T follicular helper cell (primary cell): ENCODE results near the gene ATP5F1A.

Source experiments
- DNase-seq: peaks from one replicate; pipeline ENCODE4 v3.0.0-alpha.2; 2020; ENCODE audit warnings: low read depth

ATP5F1A gene

DNA sequence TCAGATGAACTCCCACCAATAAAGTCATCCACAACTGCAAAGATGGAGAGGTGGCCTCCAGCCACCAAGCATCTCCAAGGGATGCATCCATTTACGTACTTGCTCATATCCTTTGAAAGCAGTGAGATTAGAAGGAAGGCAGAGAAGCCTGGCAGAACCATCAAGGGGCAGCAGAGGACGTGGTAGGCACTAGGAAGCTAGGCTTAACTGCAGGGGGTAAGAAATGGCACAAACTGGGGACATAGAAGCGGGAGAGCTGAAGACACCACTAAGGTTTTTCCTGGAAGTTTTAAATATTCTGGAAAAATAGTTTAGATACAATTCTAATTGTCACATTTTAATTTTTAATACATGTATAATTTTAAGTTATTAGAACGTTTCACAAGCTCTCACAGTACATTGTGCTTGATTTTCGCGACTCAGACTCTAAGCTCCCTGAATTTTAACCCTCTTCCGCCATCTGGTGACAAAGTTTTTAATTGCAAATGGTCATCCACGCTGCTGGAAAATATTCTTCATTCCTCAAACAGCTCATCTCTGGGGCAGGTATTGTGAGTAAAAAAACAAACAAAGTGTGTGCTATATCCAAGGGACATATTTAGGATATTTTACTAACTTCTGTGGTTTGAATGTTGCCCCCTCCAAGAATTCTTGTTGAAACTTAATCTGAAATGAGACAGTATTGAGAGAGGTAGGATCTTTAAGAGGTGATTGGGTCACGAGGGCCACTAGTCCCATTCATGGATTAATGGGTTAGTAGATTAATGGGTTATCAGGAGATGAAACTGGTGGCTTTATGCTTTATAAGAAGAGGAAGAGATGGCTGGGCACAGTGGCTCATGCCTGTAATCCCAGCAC lies 24.4 kb downstream of the ATP5F1A start:
- DNase-seq = peak; percentile 29

DNA sequence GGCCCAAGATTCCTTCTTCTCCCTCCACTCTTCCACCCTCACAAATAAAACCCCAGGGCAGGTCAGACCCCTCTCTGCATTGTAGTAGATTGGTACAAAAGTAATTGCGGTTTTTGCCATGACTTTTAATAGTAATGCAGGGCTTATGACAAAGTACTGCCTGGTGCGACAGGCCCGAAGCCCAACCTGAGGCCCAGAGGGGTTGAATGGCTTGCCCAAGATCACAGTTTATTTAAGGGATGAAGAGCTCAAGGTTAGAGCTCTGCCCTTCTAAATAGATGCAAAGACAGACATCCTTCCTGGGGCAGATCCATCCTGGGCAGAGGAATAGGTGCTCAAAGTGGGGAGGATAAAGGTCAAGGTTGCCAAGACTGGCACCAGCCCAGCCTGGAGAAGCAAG lies 25.1 kb downstream of the ATP5F1A start:
- DNase-seq = no peak

DNA sequence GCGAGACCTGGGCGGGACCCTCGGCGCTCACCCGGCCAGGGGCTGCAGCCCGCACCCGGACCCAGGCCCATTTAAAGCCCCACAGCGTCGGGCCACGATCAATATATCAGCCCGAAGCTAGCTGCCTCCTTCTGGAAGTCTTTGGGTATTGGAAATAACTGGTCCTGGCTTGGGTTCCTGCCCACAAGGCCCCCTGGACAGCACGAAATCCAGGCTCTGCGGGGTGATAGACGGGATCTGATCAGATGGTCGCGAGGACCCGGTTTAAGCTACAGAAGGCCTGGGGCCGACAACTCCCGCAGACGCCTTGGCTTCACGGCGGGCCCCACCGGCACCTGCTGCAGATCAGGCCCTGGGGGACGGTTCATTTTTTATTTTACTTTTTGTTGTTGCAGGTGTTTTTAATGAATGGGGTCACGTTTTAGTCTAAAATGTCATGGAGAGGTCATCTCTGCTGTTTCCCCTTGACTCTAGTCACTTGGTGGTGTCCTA lies 25.7 kb downstream of the ATP5F1A start:
- DNase-seq = no peak

DNA sequence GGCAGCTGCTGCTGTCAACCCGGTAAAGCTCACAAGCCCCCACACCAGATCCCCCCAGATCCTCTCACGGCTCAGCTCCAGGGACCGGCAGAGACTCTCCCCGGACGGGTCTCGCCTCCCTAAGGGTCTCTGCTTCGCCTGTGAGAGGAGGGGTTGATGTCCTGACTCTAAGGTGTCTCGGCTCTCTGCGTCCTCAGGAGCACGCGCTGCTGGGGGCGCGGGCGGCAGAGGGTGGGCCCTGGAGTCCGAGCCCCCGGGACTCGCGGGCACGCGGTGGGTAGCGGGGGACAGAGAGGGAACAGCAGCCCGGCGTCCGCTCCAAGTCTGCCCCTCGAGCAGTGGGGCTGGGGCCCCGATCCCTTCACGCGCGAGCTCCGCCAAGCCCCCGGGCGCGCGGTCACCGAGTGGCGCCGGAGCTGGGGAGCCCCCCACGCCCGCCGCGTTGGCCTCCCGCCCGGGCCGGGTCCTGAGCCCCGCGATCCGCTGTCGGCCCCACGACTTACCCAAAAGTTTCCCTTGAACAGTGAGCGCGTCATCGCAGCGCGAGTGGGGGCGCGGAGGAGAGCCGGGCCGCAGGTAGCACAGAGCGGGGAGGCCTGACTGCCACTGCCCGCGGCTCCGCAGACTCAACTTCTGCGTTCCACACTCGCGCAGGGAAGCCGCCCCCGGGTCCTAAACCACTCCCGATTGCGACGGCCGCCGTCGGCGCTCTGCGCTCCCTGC lies 26.3 kb downstream of the ATP5F1A start, which contains the start of gene PSTPIP2:
Gene PSTPIP2 (minus strand): TSS at position 608 of the 723 bp plus-strand sequence. CDS start 72 bp downstream, at position 536.
- peak; percentile 44 for DNase-seq

DNA sequence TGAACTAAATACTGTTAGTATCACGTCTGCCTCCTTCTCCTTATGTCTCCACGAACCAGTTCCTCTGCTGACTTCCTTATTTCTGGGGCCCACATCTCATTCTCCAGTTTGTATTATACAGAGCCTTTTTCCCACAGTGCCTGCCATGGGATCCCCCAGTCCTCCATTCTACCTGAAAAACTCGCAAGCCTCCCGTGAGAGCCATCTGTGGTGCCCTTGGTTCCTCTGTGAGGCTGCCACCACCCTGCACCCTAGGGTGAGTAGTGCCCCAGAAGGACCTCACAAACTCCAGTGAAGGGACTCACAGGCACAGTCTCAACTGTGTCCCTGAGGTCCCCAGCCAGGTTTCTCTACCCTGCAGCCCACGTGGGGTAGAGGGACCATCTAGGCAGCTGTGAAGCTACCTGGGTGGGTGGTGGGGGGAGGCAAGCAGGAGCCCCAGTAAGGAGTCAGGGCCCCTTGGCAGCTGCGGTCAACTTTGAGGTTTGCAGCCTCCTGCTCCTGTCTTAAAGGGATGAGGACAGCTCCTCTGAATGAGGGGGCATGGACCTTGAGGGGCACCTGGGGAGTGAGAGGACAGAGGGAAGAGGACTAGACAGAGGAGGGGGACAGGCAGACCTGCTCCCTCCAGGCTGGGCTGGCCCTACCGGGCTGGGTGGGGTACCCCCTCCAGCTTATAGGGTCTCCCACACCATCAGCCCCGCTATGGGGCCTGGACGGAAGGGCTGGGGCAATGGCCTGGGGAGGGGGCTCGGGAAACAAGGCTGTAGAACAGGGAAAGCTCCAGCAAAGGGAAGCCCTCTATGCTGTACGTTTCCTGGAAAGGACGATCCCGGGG lies 27.1 kb downstream of the ATP5F1A start:
- DNase-seq = no peak

DNA sequence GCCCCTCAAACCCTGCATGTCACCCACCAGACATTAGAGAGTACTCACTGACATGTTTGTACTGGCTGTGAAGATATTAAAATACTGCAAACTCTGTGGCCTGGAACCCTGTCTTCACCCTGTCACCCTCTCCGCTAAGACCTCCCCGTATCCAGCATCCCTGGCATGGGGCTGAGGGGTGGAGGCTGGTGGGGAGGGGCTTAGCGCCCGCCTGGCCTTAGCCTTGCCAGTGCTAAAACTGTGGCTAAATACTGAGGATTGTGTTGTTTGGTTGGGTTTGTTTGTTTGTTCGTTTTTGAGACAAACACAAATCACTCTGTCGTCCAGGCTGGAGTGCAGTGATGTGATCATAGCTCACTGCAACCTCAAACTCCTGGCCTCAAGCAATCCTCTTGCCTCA lies 27.9 kb downstream of the ATP5F1A start:
- DNase-seq = no peak

DNA sequence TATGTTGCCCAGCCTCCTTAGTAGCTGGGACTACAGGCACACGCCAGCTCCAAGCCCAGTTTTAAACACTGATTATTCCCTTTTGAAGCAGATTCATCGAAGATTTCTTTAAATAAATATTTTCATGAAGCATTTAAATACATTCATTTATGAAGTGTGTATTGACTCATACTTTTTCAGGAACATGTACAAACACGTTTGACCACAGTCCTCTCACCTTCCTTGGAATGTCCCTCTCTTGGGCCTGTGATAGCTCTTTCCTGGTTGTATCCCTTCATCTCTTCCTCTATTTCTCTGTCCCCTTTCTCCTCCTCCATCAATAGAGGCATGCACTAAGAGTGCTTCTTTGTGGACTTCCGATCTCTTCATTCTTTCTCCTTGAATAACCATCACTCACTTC lies 28.6 kb downstream of the ATP5F1A start:
- no peak for DNase-seq

DNA sequence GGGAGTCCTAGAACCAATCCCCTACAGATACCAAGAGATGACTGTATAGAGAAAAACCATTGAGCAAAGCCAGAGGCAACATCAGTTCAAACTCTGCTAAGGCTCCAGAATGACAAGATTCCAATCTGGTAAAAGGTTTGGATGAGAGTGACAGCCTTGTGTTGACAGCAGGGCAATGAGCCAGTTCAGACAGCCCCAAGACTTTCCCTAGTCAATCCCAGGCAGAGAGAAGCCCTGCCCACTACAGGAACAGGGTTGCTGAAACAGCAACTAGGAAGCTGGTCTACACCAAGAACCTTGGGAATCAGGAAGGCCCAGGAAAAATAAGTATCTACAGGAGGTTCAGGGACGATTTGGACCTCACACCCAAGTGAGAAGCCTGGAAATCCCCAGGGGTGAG lies 29.3 kb downstream of the ATP5F1A start:
- DNase-seq = no peak

DNA sequence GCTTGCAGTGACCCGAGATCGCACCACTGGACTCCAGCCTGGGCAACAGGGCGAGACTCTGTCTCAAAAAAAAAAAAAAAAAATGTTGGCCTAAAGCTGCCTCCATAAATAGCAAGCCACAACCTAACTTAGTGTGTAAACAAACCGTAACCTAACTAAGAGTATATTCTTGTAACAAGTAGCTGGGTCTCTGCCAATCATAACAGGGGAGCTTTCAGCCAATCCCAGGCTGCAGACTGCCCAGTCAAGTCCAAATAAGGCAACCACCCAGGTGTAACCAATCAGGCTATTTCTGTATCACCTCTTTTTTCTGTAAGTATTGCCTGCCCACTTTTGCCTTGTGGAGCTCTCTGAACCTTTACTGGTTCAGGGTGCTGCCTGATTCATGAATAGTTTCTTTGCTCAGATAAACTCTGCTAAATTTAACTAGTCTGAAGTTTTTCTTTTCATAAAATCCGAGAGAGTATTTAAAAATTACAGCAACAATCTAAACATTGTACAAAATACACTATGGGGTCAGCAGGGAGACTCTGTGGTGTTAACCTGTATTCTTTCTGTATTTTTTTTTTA lies 30.6 kb downstream of the ATP5F1A start:
- no peak for DNase-seq

DNA sequence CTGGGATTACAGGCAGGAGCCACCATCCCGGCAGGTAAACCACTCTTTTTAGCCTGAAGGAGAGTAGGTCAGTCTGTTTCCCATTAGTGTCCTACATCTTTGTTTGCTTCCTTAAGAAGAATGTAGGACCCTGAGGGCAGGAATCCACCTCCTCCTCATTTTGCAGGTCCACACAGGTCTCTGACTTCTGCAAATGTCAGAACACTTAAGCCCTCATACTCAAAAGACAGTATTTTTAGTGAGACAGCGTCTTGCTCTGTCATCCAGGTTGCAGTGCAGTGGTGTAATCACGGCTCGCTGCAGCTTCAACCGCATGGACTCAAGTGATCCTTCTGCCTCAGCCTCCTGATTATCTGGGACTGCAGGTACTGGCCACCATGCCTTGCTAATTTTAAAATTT lies 35.3 kb downstream of the ATP5F1A start:
- no peak for DNase-seq

DNA sequence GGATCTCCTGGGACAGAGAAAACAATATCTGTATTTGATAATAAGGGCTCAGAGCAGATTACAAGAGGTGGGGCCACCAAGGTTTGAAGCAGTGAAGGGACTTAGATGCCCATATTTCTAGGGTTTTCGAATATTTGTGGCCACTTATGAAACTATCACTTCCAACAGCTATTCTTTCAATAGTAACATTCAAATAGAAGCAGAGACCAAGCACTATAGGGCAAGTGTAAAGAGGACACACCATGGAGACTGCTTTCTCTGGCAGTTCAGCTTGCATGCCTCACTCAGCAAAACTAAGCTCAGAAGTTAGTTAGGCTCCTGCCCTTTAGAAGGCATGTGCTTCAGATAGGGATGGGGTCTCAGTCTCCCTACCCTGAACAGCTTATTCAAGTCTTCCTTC lies 36.3 kb downstream of the ATP5F1A start:
- no peak for DNase-seq

DNA sequence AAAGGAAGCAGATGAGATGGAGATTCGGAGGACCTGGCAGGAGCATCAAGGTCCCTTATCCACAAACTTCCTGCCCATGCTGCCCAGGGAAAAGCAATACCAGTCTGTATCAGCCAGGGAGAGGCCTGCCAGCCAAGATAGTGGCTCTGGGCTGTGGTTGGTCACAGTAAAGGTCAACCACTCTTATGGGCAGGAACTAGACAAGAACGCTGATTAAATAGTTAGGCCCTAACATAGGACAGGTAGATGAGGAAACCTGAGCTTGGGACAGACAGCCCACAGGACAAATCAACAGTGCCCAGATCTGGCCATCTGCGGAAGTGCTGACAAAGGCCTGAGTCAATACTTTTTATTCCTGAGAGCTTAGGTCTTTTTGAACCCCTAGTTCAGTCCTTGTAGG lies 36.7 kb downstream of the ATP5F1A start:
- no peak for DNase-seq

DNA sequence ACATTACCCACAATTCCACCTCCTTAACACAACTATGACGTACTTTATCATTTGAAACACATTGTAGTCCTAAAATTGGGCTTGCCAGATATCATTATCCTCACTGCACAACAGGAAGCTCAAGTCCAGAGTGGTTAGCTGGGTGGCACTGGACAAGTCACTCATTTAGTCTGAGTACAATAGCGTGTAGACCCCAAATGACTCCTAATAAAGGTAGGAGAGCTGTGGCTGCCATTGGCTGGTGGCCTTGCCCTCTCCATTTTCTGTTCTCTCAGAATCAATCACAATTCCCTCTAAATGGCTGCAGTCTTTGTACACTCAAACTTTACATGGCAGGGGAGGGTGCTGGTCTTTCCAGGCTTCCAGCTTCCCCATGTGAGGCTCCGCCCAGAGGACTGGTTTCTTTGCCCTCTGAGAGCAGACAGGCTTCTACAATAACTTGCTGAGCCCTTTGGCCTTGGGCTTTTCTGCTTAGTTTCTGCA lies 37.7 kb downstream of the ATP5F1A start:
- no peak for DNase-seq

DNA sequence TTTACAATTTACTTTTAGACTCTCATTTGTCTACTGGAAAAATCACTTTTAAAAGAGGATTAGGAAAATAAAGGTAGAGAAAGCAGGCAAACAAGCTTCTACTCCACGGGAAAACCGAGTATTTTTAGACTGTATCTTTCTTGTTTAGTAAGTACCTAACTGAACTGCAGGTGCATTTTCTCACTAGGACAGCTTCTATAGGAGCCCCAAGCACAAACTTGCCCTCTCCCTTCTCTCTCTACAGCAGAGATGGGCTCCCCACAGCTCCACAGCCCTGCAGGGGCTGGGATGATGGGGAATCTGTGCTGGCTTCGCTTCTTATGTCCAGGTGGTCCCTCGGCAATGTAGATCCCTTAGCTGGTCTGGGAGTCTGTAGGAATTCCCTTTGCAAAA lies 42.3 kb downstream of the ATP5F1A start:
- no peak for DNase-seq

DNA sequence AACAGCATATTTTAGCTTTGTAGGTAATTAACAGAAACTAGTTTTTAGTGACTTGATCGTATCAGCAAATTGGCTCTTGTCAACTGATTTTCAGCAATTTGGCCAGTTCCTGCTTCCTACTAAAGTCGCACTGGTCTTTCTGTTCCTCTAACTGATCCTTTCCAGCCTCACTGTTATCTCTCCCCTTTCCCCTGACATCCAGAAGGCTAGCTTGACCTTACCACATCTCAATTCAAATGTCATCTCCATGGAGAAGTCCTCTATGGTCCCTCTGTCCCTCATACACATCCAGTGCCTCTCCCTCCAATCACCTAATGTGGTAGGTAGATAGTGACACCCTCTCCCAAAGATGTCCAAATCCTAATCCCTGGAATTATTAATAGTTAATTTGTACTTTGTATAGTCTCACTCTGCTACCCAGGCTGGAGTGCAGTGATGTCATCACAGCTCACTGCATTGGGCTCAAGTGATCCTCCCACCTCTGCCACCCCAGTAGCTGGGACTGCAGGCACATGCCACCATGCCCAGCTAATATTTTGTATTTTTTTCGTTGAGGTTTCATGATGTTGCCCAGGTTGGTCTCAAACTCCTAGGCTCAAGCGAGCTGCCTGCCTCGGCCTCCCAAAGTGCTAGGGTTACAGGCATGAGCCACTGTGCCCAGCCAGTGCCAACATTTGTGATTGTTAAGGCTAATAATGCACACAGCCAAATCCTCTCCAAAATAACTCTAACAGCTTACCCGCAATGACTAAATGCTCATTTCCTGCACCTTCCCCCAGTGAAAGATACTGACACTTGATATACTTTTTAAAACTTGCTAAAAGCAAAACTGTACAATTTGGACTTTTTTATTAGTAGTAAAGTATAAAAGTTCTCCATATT lies 42.9 kb downstream of the ATP5F1A start:
- DNase-seq = no peak

DNA sequence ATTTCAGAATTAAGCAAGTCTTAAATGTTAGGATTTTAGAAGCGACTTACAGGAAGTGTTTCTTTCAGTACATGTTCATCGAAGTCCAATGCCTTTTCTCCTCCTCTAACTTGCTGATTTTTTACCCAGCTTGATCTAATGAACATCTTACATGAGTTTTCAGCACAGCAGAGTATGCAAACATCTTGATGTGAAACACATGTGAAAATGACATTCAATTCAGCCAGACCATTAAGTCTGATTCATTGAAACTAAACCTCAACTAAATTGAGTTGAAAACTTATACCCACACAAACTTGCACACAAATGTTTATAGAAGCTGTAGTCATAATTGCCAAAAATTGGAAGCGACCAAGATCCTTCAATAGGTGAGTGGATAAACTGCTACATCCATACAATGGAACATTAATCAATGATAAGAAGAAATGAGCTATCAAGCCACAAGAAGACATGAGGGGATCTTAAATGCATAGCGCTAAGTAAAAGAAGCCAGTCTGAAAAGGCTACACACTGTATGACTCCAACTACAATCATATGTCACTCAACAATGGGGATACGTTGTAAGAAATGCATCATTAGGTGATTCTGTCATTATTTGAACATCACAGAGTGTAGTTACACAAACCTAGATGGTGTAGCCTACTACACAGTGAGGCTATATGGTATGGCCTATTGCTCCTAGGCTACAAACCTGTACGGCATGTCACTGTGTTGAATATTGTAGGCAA lies 44.6 kb downstream of the ATP5F1A start:
- DNase-seq = no peak

DNA sequence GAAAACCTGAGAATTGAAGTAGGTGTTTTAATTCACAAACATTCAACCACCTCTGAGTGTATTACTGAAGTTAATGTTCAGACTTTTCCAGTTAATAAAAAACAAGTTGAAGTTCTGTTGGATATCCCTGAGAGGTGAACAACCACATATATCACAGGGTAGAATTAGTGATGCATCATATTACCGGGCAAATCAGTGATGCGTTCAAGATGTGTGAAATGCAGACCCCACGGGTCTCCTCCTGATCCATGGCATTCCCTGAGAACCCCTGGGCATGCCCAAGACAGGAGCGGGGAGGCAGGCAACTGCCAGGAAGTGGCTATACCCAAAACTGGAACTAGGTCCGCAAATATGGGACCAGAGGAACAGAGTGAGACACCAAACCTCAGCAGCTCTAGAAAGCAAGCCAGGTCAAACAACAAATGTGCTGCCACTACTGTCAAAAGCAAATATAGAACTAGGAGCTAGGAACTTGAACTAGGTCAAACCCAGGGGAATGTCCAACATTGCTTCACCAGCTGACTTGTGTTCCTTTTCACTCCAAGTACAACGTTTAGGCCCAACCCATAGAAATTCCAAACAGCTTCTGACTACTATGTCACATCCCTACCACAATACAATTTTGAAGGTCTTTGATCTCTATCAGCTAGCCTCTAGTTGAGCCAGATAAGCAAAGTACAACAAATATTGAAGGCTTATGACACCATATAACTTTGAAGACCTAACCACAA lies 46.2 kb downstream of the ATP5F1A start:
- no peak for DNase-seq

DNA sequence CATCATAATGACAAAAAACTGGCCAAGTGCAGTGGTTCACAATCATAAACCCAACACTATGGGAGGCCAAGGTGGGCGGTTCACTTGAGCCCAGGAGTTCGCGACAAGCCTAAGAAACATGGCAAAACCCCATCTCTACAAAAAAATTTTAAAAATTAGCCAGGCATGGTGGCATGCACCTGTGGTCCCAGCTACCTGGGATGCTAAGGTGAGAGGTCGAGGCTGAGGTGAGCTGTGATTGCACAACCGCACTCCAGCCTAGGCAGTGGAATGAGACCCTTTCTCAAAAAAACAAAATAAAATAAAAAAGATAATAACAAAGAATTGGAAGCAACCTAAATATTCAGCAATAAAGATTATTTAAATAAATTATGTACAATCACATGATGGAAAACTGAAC lies 47.8 kb downstream of the ATP5F1A start:
- DNase-seq = no peak

DNA sequence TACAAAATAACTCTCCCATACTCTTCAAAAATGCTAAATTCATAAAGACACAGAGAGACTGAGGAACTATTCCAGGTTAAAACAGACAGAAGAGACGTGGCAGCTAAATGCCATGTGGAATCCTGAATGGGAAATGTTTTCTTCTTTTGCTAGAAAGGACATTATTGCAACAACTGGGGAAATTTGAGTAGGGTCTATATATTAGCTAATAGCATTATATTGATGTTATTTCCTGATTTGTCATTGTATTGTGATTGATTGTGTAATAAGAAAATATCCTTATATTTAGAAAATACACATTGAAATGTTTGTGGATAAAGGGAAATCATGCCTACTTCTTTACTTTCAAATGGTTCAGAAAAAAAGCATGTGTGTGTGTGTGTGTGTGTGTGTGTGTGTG lies 49.5 kb downstream of the ATP5F1A start:
- DNase-seq = no peak
